HEK293 (cell line): ENCODE data around the gene FAM193A.

ENCODE experiments used
- CTCF ChIA-PET: fragments of 350-600 bp; formaldehyde crosslinking; extraction: SDS; loops from one replicate; lab custom pipeline; 2021; ENCODE audit warnings: antibody characterized with exemption; lab: Yijun Ruan, JAX
- POLR2A ChIA-PET: fragments of 300-600 bp; formaldehyde crosslinking; extraction: SDS; loops from one replicate; lab custom pipeline; 2020; ENCODE audit warnings: antibody characterized with exemption, inconsistent platforms; lab: Yijun Ruan, JAX
- H3K27ac ChIP-seq: fragments of 200-500 bp; sonication (Bioruptor generic); 2 replicates; pipeline ENCODE4 v1.5.1; 2014; ENCODE audit warnings: low read depth, low read length, control low read depth, inconsistent platforms; ENCODE audit errors: extremely low read depth
- H3K36me3 ChIP-seq, 2 experiments: fragments of 200-500 bp in 1 of 2; sonication (Bioruptor generic) in 1 of 2; 1 replicate in 1 of 2; 2 replicates in 1 of 2; pipeline ENCODE4 v1.5.1; 2014 to 2017; ENCODE audit warnings: inconsistent platforms in 2 of 2, low read length in 2 of 2; ENCODE audit not compliant: control insufficient read depth in 2 of 2, insufficient read depth in 1 of 2
- H3K4me1 ChIP-seq: fragments of 200-500 bp; sonication (Bioruptor generic); 2 replicates; pipeline ENCODE4 v1.5.1; 2014; ENCODE audit warnings: mild to moderate bottlenecking, low read length, inconsistent platforms; ENCODE audit not compliant: control insufficient read depth, insufficient read depth
- H3K4me3 ChIP-seq: 2 replicates; pipeline ENCODE4 v1.5.1; 2011; ENCODE audit warnings: low read depth, mild to moderate bottlenecking, control low read depth, low read length, moderate library complexity
- H3K9me3 ChIP-seq: fragments of 200-500 bp; sonication (Bioruptor generic); 2 replicates; pipeline ENCODE4 v1.5.1; 2014; ENCODE audit warnings: low read depth, low read length, inconsistent platforms; ENCODE audit not compliant: control insufficient read depth, insufficient read depth
- HOXA7 ChIP-seq: sonication (generic); formaldehyde crosslinking; IDR thresholded peaks from 2 replicates; pipeline ENCODE4 v1.8.1; 2022; ENCODE audit warnings: missing genetic modification reagents, borderline replicate concordance
- KLF10 ChIP-seq: fragments of 450-650 bp; IDR thresholded peaks from 2 replicates; pipeline ENCODE4 v1.5.1; 2018; ENCODE audit warnings: missing biosample characterization, mild to moderate bottlenecking, missing genetic modification characterization
- KLF8 ChIP-seq: fragments of 450-650 bp; formaldehyde crosslinking; IDR thresholded peaks from 2 replicates; pipeline ENCODE4 v1.5.1; 2016; ENCODE audit warnings: missing biosample characterization, missing genetic modification characterization
- MEIS1 ChIP-seq: sonication (generic); formaldehyde crosslinking; IDR thresholded peaks from 2 replicates; pipeline ENCODE4 v1.8.1; 2022; ENCODE audit warnings: missing genetic modification reagents, mild to moderate bottlenecking, borderline replicate concordance
- SCRT2 ChIP-seq: fragments of 450-650 bp; formaldehyde crosslinking; IDR thresholded peaks from 2 replicates; pipeline ENCODE4 v1.5.1; 2016; ENCODE audit warnings: missing biosample characterization, missing genetic modification characterization
- SP3 ChIP-seq: fragments of 450-650 bp; formaldehyde crosslinking; IDR thresholded peaks from 2 replicates; pipeline ENCODE4 v1.5.1; 2016; ENCODE audit warnings: missing biosample characterization, missing genetic modification characterization
- ZFP41 ChIP-seq: fragments of 450-650 bp; formaldehyde crosslinking; IDR thresholded peaks from 2 replicates; pipeline ENCODE4 v1.5.1; 2016; ENCODE audit warnings: missing biosample characterization, missing genetic modification characterization, borderline replicate concordance
- ZNF112 ChIP-seq: fragments of 450-650 bp; formaldehyde crosslinking; IDR thresholded peaks from 2 replicates; pipeline ENCODE4 v1.5.0; 2017; ENCODE audit warnings: missing biosample characterization, missing genetic modification characterization
- ZNF140 ChIP-seq: fragments of 450-650 bp; formaldehyde crosslinking; IDR thresholded peaks from 2 replicates; pipeline ENCODE4 v1.5.1; 2016; ENCODE audit warnings: missing biosample characterization, missing genetic modification characterization
- ZNF146 ChIP-seq: fragments of 450-650 bp; formaldehyde crosslinking; IDR thresholded peaks from 2 replicates; pipeline ENCODE4 v1.5.1; 2016; ENCODE audit warnings: missing biosample characterization, missing genetic modification characterization
- ZNF155 ChIP-seq: fragments of 450-650 bp; formaldehyde crosslinking; IDR thresholded peaks from 2 replicates; pipeline ENCODE4 v1.5.1; 2016; ENCODE audit warnings: missing biosample characterization, missing genetic modification characterization
- ZNF16 ChIP-seq: fragments of 450-650 bp; formaldehyde crosslinking; IDR thresholded peaks from 2 replicates; pipeline ENCODE4 v1.5.1; 2016; ENCODE audit warnings: low read depth, missing biosample characterization, missing genetic modification characterization
- ZNF19 ChIP-seq: fragments of 450-650 bp; formaldehyde crosslinking; IDR thresholded peaks from 2 replicates; pipeline ENCODE4; 2016; ENCODE audit warnings: missing biosample characterization, missing genetic modification characterization, low read depth
- ZNF202 ChIP-seq: fragments of 450-650 bp; formaldehyde crosslinking; IDR thresholded peaks from 2 replicates; pipeline ENCODE4 v1.5.1; 2016; ENCODE audit warnings: missing biosample characterization, missing genetic modification characterization, borderline replicate concordance
- ZNF23 ChIP-seq: fragments of 450-650 bp; formaldehyde crosslinking; IDR thresholded peaks from 2 replicates; pipeline ENCODE4 v1.5.1; 2016; ENCODE audit warnings: missing biosample characterization, missing genetic modification characterization, borderline replicate concordance
- ZNF302 ChIP-seq: fragments of 450-650 bp; formaldehyde crosslinking; IDR thresholded peaks from 2 replicates; pipeline ENCODE4 v1.5.1; 2016; ENCODE audit warnings: missing biosample characterization, missing genetic modification characterization, low read depth
- ZNF366 ChIP-seq: fragments of 450-650 bp; formaldehyde crosslinking; conservative IDR thresholded peaks from 2 replicates; pipeline ENCODE4 v1.5.1; 2016; ENCODE audit warnings: missing biosample characterization, missing genetic modification characterization
- ZNF521 ChIP-seq: fragments of 450-650 bp; formaldehyde crosslinking; IDR thresholded peaks from 2 replicates; pipeline ENCODE4 v1.5.1; 2017; ENCODE audit warnings: missing biosample characterization, mild to moderate bottlenecking, missing genetic modification characterization
- ZNF626 ChIP-seq: fragments of 450-650 bp; sonication (Bioruptor Pico); formaldehyde crosslinking; IDR thresholded peaks from 2 replicates; pipeline ENCODE4 v1.5.1; 2018; ENCODE audit warnings: missing biosample characterization, missing genetic modification characterization, inconsistent platforms
- ZNF707 ChIP-seq: fragments of 450-650 bp; formaldehyde crosslinking; IDR thresholded peaks from 2 replicates; pipeline ENCODE4 v1.5.1; 2016; ENCODE audit warnings: missing biosample characterization, missing genetic modification characterization
- ZNF747 ChIP-seq: fragments of 450-650 bp; formaldehyde crosslinking; IDR thresholded peaks from 2 replicates; pipeline ENCODE4 v1.5.1; 2016; ENCODE audit warnings: missing biosample characterization, missing genetic modification characterization
- TF ChIP-seq, protein P1 (sequence below): fragments of 450-650 bp; formaldehyde crosslinking; IDR thresholded peaks from 2 replicates; pipeline ENCODE4 v1.5.1; 2016; ENCODE audit warnings: missing biosample characterization, missing genetic modification characterization, low read depth
- TF ChIP-seq, protein P2 (sequence below): fragments of 450-650 bp; formaldehyde crosslinking; conservative IDR thresholded peaks from 2 replicates; pipeline ENCODE4 v1.5.1; 2016; ENCODE audit warnings: low read depth, missing biosample characterization, missing genetic modification characterization

FAM193A gene

GRCh38 chr4:2637956-2638552, 101.6 kb downstream of the FAM193A start:
- Histone ChIP-seq H3K4me3 (no peak overlapping the region), H3K36me3 (peaks cover 7 to 72% of the 10 kb centered on the region in 2 experiments; a peak in 2 of 3 replicates), H3K27ac (no peak overlapping the region), H3K4me1 (no peaks in the 10 kb centered on the region)
- no peak for TF ChIP-seq ZNF140 (tag by site-specific recombination)
- TF ChIP-seq ZNF202 = no peak
- TF ChIP-seq, all 188 proteins: peak for 0
- no peaks in the 10 kb centered on the region for H3K9me3 ChIP-seq
- POLR2A ChIA-PET = no interaction called here
- CTCF ChIA-PET = no interaction called here

DNA sequence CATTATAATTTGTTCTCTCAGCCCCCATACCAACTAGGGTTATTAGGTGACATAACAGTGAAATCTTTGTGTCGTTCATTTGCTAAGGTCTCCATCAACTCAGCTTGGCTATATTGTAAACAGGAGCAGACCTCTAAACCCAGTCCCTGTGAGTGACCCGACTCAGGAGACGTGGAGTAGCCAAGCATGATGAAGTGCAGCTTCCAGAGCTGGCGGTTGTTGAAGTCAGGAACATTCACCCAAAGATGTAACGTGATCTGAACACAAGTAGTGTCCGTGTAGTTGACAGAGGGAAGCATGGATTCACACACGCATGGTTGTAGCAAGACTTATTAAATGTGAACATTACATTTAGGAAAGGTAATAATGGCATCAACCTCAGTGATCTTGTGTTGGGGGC, 102.3 kb downstream of the FAM193A start:
- Histone ChIP-seq H3K4me1 (no peaks in the 10 kb centered on the region), H3K4me3 (no peak overlapping the region), H3K36me3 (peaks cover 7 to 77% of the 10 kb centered on the region in 2 experiments; a peak in 2 of 3 replicates), H3K27ac (no peak overlapping the region), H3K9me3 (no peaks in the 10 kb centered on the region)
- ChIA-PET POLR2A (no interaction called here), CTCF (no interaction called here)
- TF ChIP-seq ZNF626 = no peak
- TF ChIP-seq ZFP41 (tag by site-specific recombination) = no peak
- TF ChIP-seq ZNF155 = no peak
- TF ChIP-seq HOXA7 = no peak
- no peak for TF ChIP-seq ZNF112 (tag by site-specific recombination)
- no peak for TF ChIP-seq ZNF146 (tag by site-specific recombination)
- TF ChIP-seq, protein P1, sequence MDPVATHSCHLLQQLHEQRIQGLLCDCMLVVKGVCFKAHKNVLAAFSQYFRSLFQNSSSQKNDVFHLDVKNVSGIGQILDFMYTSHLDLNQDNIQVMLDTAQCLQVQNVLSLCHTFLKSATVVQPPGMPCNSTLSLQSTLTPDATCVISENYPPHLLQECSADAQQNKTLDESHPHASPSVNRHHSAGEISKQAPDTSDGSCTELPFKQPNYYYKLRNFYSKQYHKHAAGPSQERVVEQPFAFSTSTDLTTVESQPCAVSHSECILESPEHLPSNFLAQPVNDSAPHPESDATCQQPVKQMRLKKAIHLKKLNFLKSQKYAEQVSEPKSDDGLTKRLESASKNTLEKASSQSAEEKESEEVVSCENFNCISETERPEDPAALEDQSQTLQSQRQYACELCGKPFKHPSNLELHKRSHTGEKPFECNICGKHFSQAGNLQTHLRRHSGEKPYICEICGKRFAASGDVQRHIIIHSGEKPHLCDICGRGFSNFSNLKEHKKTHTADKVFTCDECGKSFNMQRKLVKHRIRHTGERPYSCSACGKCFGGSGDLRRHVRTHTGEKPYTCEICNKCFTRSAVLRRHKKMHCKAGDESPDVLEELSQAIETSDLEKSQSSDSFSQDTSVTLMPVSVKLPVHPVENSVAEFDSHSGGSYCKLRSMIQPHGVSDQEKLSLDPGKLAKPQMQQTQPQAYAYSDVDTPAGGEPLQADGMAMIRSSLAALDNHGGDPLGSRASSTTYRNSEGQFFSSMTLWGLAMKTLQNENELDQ = no peak
- TF ChIP-seq, all 188 proteins: peak for 0

- no peak overlapping the region for H3K4me3 ChIP-seq
- peaks cover 7 to 73% of the 10 kb centered on the region in 2 experiments; a peak in 2 of 3 replicates for H3K36me3 ChIP-seq
- no peaks in the 10 kb centered on the region for H3K4me1 ChIP-seq
- no peaks in the 10 kb centered on the region for H3K9me3 ChIP-seq
- ChIA-PET POLR2A (no interaction called here), CTCF (no interaction called here)
- TF ChIP-seq ZNF155 (no peak), KLF10 (tag by site-specific recombination) (no peak), ZNF302 (no peak), ZNF747 (tag by site-specific recombination) (no peak), ZNF707 (tag by site-specific recombination) (no peak), MEIS1 (CRISPR knock-in tag) (no peak), ZNF16 (tag by site-specific recombination) (no peak), SCRT2 (tag by site-specific recombination) (no peak)
- no peak overlapping the region for H3K27ac ChIP-seq
Observed at GRCh38 chr4:2642968-2643367, 106.5 kb downstream of the FAM193A start.

- ChIA-PET POLR2A (no interaction called here), CTCF (no interaction called here)
- Histone ChIP-seq H3K9me3 (no peaks in the 10 kb centered on the region), H3K4me3 (no peak overlapping the region), H3K27ac (no peak overlapping the region), H3K4me1 (no peaks in the 10 kb centered on the region), H3K36me3 (peaks cover 7 to 73% of the 10 kb centered on the region in 2 experiments; a peak in 2 of 3 replicates)
- TF ChIP-seq ZNF19 (tag by site-specific recombination) (no peak), ZNF521 (tag by site-specific recombination) (no peak), SP3 (tag by site-specific recombination) (no peak), ZNF23 (tag by site-specific recombination) (no peak), ZNF366 (no peak), HOXA7 (no peak), KLF8 (no peak)
- TF ChIP-seq, protein P2, sequence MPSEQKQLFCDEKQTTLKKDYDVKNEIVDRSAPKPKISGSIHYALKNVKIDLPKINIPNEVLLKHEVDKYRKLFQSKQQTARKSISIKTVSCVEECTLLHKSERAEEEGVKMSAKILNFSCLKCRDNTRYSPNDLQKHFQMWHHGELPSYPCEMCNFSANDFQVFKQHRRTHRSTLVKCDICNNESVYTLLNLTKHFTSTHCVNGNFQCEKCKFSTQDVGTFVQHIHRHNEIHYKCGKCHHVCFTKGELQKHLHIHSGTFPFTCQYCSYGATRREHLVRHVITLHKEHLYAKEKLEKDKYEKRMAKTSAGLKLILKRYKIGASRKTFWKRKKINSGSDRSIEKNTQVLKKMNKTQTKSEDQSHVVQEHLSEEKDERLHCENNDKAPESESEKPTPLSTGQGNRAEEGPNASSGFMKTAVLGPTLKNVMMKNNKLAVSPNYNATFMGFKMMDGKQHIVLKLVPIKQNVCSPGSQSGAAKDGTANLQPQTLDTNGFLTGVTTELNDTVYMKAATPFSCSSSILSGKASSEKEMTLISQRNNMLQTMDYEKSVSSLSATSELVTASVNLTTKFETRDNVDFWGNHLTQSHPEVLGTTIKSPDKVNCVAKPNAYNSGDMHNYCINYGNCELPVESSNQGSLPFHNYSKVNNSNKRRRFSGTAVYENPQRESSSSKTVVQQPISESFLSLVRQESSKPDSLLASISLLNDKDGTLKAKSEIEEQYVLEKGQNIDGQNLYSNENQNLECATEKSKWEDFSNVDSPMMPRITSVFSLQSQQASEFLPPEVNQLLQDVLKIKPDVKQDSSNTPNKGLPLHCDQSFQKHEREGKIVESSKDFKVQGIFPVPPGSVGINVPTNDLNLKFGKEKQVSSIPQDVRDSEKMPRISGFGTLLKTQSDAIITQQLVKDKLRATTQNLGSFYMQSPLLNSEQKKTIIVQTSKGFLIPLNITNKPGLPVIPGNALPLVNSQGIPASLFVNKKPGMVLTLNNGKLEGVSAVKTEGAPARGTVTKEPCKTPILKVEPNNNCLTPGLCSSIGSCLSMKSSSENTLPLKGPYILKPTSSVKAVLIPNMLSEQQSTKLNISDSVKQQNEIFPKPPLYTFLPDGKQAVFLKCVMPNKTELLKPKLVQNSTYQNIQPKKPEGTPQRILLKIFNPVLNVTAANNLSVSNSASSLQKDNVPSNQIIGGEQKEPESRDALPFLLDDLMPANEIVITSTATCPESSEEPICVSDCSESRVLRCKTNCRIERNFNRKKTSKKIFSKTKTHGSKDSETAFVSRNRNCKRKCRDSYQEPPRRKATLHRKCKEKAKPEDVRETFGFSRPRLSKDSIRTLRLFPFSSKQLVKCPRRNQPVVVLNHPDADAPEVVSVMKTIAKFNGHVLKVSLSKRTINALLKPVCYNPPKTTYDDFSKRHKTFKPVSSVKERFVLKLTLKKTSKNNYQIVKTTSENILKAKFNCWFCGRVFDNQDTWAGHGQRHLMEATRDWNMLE (tag by site-specific recombination) = no peak
Observed at GRCh38 chr4:2643555-2643954, 107.1 kb downstream of the FAM193A start.
